ENCODE measurements around the gene MALSU1.
"Not testable (repeated sequence)": the region's sequence is repeated elsewhere in the genome, so short reads cannot be mapped to it uniquely, and the experiment has no call there.

Gene MALSU1

DNA sequence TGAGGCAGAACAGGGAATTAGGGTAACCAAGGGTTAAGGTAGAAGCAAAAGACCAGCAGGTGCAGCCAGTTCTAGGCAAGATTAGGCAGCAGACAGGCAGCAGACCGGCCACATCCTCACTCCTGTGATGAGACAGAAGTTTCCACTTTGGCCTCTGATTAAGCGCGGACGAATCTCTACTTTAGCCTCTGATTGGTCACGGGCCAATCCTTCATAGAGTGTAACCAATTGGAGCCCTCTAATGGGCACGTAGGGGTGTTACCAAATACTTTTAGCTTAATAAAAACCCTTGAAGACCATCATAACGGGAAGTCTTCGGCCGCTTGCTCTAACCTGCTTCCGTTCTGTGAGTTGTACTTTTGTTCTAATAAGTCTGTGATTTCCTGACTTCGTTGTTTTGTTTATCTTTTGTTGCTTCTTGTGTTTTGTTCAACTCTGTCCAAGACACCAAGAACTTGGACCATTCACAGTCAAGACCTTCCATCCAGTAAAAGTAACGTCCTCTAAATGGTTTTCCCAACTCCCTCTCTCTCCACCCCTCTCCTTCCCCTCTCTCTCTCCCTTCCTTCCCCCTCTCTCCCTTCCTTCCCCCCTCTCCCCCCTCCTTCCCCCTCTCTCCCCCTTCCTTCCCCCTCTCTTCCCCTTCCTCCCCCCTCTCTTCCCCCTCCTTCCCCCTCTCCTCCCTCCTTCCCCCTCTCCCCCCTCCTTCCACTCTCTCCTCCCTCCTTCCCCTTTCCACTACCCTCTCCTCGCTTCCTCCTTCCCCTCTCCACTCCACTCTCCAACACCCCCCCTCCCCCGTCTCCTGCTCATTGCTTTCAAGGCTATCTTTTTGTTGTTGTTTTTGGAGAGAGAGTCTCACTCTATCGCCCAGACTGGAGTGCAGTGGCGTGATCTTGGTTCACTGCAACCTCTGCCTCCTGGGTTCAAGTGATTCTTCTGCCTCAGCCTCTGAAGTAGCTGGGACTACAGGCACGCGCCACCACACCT, 13.2 kb upstream of the MALSU1 start:
- DNase-seq (ENCODE audit: low spot score): no peak

DNA sequence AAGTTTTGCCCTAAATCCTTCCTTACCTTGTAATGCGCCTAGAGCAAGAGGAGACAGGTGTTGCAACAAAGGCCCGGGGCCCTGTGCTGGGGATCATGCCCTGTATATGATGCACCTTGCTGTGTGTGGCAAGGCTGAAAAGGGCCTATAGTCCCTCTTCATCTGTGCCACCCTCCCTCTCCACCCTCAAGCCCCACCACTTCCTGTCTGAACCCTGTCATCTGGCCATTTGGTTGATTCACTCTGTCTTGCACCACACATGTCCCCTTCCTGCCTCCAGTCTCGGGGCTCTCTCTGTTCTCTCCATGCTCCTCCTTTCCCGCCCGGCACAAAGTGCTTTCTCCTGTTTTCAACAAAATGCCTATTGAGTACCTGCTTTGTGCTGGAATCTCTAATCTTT, 11.5 kb upstream of the MALSU1 start:
- no peak for DNase-seq (ENCODE audit: low spot score)

GRCh38 chr7:23290993-23291392, 8.1 kb upstream of the MALSU1 start:
- DNase-seq (ENCODE audit: low spot score): no peak

DNA sequence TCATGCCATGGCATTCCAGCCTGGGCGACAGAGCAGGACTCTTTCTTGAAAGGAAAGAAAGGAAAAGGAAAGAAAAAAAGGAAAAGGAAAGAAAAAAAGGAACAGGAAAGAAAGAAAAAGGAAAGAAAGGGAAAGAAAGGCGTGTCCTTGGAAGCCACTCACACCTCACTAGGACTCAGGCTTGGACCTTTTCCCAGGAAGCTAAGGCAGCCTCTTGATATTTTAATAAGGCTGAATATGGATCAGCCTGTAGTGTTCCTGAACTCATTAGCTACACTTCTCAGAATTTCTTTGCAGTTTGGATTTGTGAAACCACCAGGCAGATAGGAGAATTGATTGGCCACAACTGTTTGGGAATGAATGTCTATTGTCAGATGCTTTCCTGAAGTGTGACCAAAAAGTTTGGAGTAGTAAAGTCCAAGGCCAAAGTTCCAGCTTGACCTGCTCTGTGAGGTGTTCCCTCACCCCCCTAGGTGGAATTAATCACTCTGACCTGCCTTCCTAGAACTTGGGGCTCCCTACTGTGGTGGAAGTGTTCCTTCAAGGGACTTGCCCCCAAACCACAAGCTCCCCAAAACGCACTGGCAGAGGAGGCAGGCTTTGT, 7.1 kb upstream of the MALSU1 start:
- no peak for DNase-seq (ENCODE audit: low spot score)

DNA sequence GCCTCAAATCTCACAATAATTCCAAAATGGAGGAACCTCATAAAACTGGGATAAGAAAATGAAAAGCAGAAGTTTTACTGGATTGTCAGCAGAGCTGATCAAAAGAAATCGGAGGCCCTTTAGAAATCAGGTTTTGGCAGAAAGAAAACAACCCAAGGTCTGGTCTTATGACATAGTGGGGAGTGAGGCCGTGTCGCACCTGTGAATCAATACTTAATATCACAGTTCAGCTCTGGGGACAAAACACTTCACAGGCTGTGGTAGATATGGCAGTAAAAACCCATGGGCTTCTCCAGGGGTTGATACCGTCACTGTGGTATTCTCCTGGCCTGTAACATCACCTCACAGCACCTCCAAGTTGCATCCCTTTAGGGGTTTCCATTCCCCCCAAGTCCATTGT, 6.5 kb upstream of the MALSU1 start:
- DNase-seq (ENCODE audit: low spot score): no peak

DNA sequence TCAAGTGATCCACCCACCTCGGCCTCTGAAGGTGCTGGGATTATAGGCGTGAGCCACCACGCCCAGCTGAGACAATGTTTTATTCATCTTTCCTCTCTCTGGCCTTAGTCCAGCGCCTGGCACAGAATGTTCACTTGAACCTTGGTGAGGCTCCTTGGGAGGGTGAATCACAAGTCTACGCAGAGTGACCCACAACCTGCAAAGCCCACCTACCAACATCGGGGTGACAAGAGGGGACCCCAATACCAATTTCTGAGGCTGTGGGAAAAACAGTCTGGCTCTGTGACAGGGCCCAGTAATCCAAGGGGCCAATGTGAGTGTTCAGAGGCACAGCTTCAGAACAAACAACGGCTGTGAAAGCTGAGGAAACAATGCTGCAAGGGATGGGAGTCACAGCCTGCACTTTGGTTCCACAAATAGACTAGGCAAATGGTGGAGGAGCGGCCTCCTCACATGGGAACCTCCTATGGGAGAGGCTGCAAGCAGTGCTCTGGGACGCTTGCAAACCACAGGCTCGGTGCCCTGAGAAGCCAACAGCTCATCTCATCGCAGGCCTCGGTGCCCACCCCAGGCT, 5.6 kb upstream of the MALSU1 start:
- DNase-seq (ENCODE audit: low spot score): no peak

- no peak for DNase-seq (ENCODE audit: low spot score)
These were observed 4.4 kb upstream of the MALSU1 start for GRCh38 chr7:23294549-23295400.

DNA sequence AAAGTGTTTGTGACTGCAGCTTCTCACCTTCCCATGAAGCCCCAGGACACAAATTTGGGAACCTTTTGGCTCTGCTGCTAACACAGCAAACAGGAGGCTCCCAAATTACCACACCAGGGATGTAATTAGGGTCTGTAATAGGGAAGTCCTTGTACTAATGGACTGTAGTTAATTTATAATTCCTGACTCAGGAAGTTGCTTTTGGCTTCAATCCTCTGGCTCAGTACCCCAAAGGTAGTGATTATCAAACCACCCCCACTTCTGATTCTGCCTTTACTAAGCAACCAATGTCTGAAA, 3.8 kb upstream of the MALSU1 start:
- no peak for DNase-seq (ENCODE audit: low spot score)

GRCh38 chr7:23298141-23298881, 828 bp upstream of the MALSU1 start:
- DNase-seq (ENCODE audit: low spot score): peak; percentile 48

DNA sequence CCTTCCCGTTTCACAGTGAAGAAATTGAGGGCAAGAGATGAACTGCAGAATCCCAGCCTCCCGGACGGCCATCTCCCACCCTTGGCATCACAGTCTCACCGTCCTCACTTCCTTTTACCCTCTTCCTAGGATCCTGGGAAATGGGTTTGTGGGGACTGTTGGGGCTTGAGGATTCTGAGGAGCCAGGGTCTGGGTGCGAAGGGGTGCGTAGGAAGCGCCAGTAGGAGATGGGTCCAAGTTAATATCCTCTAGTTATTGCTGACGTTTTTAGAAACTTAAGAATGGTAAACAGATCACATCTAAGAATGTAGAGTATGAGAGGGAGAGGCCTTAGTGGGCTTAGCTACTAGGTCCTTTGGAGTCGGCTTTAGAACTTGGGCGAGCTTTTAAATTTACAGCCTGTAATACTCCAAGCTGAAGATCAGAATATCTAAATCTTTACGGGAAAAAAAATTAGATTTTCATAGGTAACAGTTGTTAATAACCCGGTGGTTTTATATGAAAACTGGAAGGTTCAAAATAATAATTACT, 696 bp downstream of the MALSU1 start:
- DNase-seq (ENCODE audit: low spot score): peak; percentile 37

DNA sequence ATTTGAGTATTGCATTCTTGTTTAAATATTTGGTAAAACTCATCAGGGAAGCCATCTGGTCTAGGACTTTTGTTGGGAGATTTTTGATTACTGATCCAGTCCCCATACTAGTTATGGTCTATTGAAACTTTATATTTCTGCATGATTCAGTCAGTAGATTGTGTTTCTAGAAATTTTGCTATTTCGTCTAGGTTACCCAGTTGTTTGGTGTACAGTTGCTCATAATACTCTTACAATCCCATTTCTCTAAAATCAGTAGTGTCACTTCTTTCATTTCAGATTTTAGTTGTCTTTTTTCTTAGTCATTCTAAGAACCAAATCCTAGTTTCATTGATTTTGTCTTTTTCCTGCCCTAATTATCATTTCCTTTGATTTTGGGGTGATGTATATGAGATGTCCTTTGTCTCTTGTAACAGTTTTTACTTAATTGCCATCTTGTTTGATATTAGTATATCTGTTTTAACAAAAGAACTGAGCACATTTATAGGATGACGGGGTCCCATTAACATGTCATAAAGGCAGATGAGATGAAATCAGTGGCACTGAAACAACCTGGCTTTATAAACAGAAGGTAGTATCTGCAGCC, 7.9 kb downstream of the MALSU1 start:
- DNase-seq (ENCODE audit: low spot score): no peak

DNA sequence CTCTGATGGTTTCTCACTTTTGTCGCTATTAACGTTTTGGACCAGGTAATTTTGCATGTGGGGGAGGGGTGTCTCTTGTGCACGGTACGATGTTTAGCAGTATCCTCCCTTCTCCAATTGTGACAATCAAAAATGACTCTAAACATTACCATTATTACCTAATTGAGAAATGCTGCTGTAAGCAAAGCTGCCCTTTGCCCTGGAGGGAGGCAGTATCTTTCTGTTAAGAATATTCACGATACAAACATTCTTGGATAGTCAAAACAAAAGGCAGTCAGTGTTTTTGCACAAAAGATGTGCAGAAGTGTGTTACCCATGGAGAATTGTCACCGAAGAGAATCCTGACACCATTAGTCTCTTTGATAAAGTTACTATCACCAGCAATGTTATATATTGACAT, 9.6 kb downstream of the MALSU1 start:
- DNase-seq (ENCODE audit: low spot score): no peak

DNA sequence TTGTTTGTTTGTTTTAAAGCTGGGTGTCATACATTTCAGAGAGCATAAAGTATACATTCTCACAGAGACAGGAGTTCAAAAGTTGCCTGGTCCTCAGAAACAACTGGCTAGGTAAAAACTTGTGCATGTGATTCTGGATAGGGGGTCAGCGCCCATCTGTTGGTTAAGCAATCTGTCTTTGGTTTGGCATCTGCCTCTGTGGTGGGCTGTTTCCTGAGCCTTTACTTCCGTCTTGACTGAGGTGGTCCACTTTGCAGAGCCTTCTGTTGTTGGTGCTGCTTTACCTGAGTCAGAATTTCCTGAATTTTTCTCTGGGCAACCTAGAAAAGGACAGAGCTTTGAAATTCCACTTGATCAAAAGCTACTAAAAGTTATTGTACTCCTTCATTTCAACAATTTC, 13.0 kb downstream of the MALSU1 start:
- not testable (repeated sequence) for DNase-seq (ENCODE audit: low spot score)

DNA sequence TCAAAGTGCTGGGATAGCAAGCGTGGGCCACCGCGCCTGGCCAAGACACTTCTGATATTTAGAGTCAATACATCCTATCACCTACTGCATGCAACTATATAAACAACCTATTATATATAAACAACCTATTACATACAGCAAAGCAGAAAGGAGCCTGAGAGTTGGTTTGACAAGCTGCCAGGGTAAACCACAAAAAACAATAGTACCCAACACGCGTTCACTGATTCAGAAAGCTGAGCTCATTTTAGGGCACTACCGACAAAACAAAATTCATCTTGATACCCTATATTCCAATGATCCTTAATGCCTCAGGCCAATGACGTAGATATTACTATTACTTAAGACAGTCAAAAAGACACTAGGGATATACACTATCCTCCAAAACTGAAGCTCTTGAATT, 16.2 kb downstream of the MALSU1 start:
- DNase-seq (ENCODE audit: low spot score): no peak

- no peak for DNase-seq (ENCODE audit: low spot score)
These were observed 32.0 kb downstream of the MALSU1 start for GRCh38 chr7:23331132-23331531.

- no peak for DNase-seq (ENCODE audit: low spot score)
These were observed 33.1 kb downstream of the MALSU1 start for GRCh38 chr7:23332193-23332592.

GRCh38 chr7:23332910-23333612, 33.9 kb downstream of the MALSU1 start:
- DNase-seq (ENCODE audit: low spot score): peak; percentile 13

- DNase-seq (ENCODE audit: low spot score): peak; percentile 79
These were observed 34.6 kb downstream of the MALSU1 start for GRCh38 chr7:23333671-23334246.

DNA sequence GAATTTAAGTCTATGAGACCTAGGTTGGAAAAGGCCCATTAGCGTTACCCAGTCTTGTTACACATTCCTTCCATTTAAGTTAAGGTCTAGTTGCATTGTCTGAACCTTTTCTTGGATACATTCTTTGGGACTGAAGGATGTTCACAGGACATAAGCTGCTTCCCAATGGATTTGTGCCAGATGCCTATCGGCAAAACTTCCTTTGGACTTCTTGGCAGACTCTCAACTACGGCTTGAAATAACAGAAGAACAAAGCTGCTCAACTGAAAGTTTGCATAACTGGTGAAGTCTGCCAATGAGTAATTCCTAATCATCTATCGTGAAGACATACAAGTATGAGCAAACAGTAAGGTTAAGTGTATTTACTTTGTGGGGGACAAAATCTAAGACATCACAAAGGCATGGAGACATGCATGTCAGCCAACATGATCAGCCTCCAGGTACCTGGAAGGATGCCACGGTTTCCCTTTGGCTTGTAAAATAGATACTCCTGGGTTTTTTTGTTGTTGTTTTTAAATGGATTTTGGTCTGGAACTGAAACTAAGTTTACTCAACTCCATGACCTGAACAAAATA, 35.4 kb downstream of the MALSU1 start:
- peak; percentile 69 for DNase-seq (ENCODE audit: low spot score)

DNA sequence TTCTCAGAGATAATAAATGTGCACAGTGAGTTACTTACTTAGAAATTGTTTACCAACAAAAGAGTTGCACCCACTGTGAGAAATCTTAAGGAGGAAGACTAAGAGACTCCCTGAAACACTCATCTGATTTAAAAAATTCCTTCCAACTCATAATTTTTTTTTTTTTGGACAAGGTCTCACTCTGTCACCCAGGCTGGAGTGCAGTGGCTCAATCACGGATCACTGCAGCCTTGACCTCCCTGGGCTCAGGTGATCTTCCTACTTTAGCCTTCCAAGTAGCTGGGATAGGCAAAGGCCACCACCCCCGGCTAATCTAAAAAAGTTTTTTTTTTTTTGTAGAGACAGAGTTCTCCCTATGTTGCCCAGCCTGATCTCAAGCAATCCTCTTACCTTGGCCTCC, 36.0 kb downstream of the MALSU1 start:
- no peak for DNase-seq (ENCODE audit: low spot score)
